Effector CD4-positive, alpha-beta T cell (primary cell): ENCODE measurements around the gene HSD17B3.
"Not testable (repeated sequence)": the region's sequence is repeated elsewhere in the genome, so short reads cannot be mapped to it uniquely, and the experiment has no call there.

Experiments
- DNase-seq: peaks from one replicate; pipeline ENCODE4 v3.0.0-alpha.2; 2020

HSD17B3 gene

GRCh38 chr9:96192710-96193109 is 109.3 kb downstream of the HSD17B3 start:
- no peak for DNase-seq

GRCh38 chr9:96189995-96190394 is 112.0 kb downstream of the HSD17B3 start:
- DNase-seq, result no peak

DNA sequence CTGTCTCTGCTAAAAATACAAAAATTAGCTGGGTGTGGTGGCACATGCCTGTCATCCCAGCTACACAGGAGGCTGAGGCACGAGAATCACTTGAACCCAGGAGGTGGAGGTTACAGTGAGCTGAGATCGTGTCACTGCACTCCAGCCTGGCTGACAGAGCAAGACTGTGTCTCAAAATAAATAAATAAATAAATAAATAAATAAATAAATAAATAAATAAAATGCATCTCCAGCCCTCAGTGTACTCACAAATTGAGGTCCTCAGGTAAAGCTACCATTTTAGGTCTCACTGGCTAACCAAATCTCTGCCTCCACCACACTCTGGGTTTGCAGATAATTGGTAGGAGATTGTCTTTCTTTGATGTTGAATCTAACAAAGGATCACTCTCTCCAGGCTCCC is 112.4 kb downstream of the HSD17B3 start:
- not testable (repeated sequence) for DNase-seq

DNA sequence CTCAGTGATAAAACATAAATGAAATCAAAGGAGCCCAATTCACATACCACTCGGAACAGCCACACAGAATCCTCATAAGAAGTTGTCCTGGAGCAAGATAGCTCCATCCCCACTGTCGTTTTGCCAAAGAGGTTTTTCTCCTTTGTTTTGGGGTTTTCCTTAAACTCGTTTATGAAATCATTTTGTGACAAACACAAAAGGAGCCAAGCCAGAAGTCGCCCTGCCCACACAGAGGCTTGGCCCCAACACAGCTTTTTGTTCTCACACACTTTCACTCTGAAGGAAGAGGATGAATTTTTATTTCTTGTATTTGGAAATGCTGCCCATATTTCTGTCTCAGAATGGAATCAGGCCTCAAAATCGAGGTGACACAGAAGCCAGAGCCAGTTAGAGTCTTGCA is 113.4 kb downstream of the HSD17B3 start:
- DNase-seq, result no peak

GRCh38 chr9:96187151-96187555 is 114.8 kb downstream of the HSD17B3 start:
- no peak for DNase-seq

DNA sequence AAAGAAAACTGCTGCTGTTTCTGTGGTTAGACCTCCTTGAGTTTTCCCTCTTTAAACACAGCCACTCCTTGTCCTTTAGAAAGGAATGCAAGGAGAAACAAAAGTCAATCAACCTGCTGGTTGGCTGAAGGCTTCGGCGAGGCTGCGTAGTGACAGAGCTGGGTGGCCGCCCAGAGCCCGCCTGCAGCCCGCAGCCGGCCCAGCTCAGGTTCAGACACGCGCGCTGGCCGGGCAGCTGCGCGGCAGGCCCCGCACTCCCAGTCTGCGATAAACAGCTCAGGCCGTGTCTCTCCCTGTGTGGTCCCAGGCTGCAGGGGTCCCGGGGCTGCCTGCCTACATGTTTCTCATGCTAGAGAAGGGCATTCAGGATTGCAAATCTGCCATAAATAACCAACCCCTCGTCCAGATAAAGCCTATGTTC is 115.4 kb downstream of the HSD17B3 start:
- no peak for DNase-seq

DNA sequence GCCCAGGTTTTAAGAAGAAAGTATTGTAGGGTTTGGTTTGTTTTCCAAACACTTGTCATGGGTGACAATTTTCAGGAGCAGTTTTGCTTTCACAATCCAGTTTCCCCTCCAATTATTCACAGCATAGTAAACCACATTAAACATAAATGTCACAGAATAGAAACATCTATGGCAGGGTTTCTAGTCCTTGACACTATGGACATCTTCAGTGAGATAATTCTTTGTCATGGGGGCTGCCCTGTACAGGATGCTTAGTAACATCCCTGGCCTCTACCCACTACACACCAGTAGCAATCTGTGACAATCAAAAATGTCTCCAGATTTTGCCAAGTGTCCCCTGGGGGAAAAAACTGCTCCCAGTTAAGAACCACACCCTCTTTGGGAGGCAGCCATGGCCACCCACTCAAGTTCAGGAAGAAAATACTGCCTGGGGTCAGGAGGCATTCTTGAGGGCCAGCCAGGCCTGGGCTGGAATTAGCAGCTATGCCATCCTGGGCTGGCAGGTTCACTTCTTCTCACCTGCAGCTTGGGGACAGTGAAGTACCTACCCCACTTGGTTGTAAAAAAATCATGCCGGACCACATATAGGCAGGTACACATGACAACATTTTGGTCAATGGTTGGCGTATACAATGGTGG is 116.3 kb downstream of the HSD17B3 start:
- no peak for DNase-seq
